ENCODE results near the gene FAM168A.

The FAM168A gene

GRCh38 chr11:73524774-73525173, 73.1 kb downstream of the FAM168A start:
- in situ Hi-C loops (cut with HindIII; ENCODE audit: low sequenced_read_pairs): no loop called here

GRCh38 chr11:73521621-73522020, 76.3 kb downstream of the FAM168A start:
- in situ Hi-C loops (cut with HindIII; ENCODE audit: low sequenced_read_pairs): no loop called here

- in situ Hi-C loops (cut with HindIII; ENCODE audit: low sequenced_read_pairs): no loop called here
Observed at GRCh38 chr11:73520353-73521061, 77.4 kb downstream of the FAM168A start.

- in situ Hi-C loops (cut with HindIII; ENCODE audit: low sequenced_read_pairs): no loop called here
Observed at GRCh38 chr11:73519266-73519665, 78.6 kb downstream of the FAM168A start.

GRCh38 chr11:73518195-73518594, 79.7 kb downstream of the FAM168A start:
- in situ Hi-C loops (cut with HindIII; ENCODE audit: low sequenced_read_pairs): no loop called here

GRCh38 chr11:73516080-73516479, 81.8 kb downstream of the FAM168A start:
- in situ Hi-C loops (cut with HindIII; ENCODE audit: low sequenced_read_pairs): no loop called here

GRCh38 chr11:73513707-73514106, 84.2 kb downstream of the FAM168A start:
- in situ Hi-C loops (cut with HindIII; ENCODE audit: low sequenced_read_pairs): no loop called here

GRCh38 chr11:73510877-73511276, 87.0 kb downstream of the FAM168A start:
- in situ Hi-C loops (cut with HindIII; ENCODE audit: low sequenced_read_pairs): no loop called here

- in situ Hi-C loops (cut with HindIII; ENCODE audit: low sequenced_read_pairs): no loop called here
Observed at GRCh38 chr11:73510106-73510505, 87.8 kb downstream of the FAM168A start.

- in situ Hi-C loops (cut with HindIII; ENCODE audit: low sequenced_read_pairs): no loop called here
Observed at GRCh38 chr11:73509188-73509587, 88.7 kb downstream of the FAM168A start.

GRCh38 chr11:73508243-73509176, 89.4 kb downstream of the FAM168A start:
- in situ Hi-C loops (cut with HindIII; ENCODE audit: low sequenced_read_pairs): no loop called here

- in situ Hi-C loops (cut with HindIII; ENCODE audit: low sequenced_read_pairs): no loop called here
Observed at GRCh38 chr11:73507086-73507485, 90.8 kb downstream of the FAM168A start.

GRCh38 chr11:73506038-73506437, 91.9 kb downstream of the FAM168A start:
- in situ Hi-C loops (cut with HindIII; ENCODE audit: low sequenced_read_pairs): no loop called here

- in situ Hi-C loops (cut with HindIII; ENCODE audit: low sequenced_read_pairs): no loop called here
Observed at GRCh38 chr11:73498343-73498742, 99.6 kb downstream of the FAM168A start.

- in situ Hi-C loops (cut with HindIII; ENCODE audit: low sequenced_read_pairs): no loop called here
Observed at GRCh38 chr11:73496134-73496533, 101.8 kb downstream of the FAM168A start.

- in situ Hi-C loops (cut with HindIII; ENCODE audit: low sequenced_read_pairs): no loop called here
Observed at GRCh38 chr11:73495731-73496130, 102.2 kb downstream of the FAM168A start.

- in situ Hi-C loops (cut with HindIII; ENCODE audit: low sequenced_read_pairs): no loop called here
Observed at GRCh38 chr11:73493956-73494598, 103.8 kb downstream of the FAM168A start.

GRCh38 chr11:73481626-73482025, 116.3 kb downstream of the FAM168A start:
- in situ Hi-C loops (cut with HindIII; ENCODE audit: low sequenced_read_pairs): no loop called here

GRCh38 chr11:73480677-73481076, 117.2 kb downstream of the FAM168A start:
- in situ Hi-C loops (cut with HindIII; ENCODE audit: low sequenced_read_pairs): no loop called here

GRCh38 chr11:73478737-73479347, 119.1 kb downstream of the FAM168A start:
- in situ Hi-C loops (cut with HindIII; ENCODE audit: low sequenced_read_pairs): no loop called here

GRCh38 chr11:73477518-73477917, 120.4 kb downstream of the FAM168A start:
- in situ Hi-C loops (cut with HindIII; ENCODE audit: low sequenced_read_pairs): no loop called here
